Osteocyte (in vitro differentiated cells): ENCODE measurements around the gene CIB4. TPM values are rescaled to one million over a fixed set of nuclear protein-coding genes. Genes with fewer than 3 reads are reported as not detected.

Experiments
- DNase-seq: peaks from one replicate; pipeline ENCODE4 v3.0.0; 2021; ENCODE audit warnings: mixed read lengths; ENCODE audit not compliant: unreplicated experiment; ENCODE audit errors: extremely low spot score
- H3K27ac Mint-ChIP-seq: one replicate; pipeline ENCODE4 v1.8.0; 2021; ENCODE audit warnings: mild to moderate bottlenecking, mixed read lengths; ENCODE audit not compliant: unreplicated experiment
- H3K27me3 Mint-ChIP-seq: one replicate; pipeline ENCODE4 v1.8.0; 2021; ENCODE audit warnings: mixed read lengths; ENCODE audit not compliant: unreplicated experiment
- H3K36me3 Mint-ChIP-seq: one replicate; pipeline ENCODE4 v1.8.0; 2021; ENCODE audit warnings: mixed read lengths; ENCODE audit not compliant: unreplicated experiment
- H3K4me1 Mint-ChIP-seq: one replicate; pipeline ENCODE4 v1.8.0; 2021; ENCODE audit warnings: mixed read lengths; ENCODE audit not compliant: unreplicated experiment
- H3K4me3 Mint-ChIP-seq: one replicate; pipeline ENCODE4 v1.8.0; 2021; ENCODE audit warnings: mild to moderate bottlenecking, moderate library complexity, mixed read lengths; ENCODE audit not compliant: unreplicated experiment
- H3K9me3 Mint-ChIP-seq: one replicate; pipeline ENCODE4 v1.8.0; 2021; ENCODE audit warnings: mixed read lengths; ENCODE audit not compliant: unreplicated experiment
- CTCF ChIP-seq: fragments of 200-600 bp; sonication (generic); IDR thresholded peaks from 2 replicates; pipeline ENCODE4 v1.5.0; 2021; ENCODE audit warnings: antibody characterized with exemption, mild to moderate bottlenecking, moderate library complexity
- total RNA-seq: library from RNA; stranded (reverse); gene quantifications from 2 replicates; pipeline ENCODE4 v1.2.1, GENCODE V29; 2021

CIB4 gene
- total RNA-seq, 1 donor from 2014 or later, result not detected

- no peak for DNase-seq
- peaks cover 6% of the 10 kb centered on the region for H3K4me1 Mint-ChIP-seq
- TF ChIP-seq CTCF, result no peak
- H3K4me3 Mint-ChIP-seq, result no peak overlapping the region
- H3K36me3 Mint-ChIP-seq, result no peaks in the 10 kb centered on the region
- no peak overlapping the region for H3K27ac Mint-ChIP-seq
- peaks cover 16% of the 10 kb centered on the region for H3K27me3 Mint-ChIP-seq
- H3K9me3 Mint-ChIP-seq, result no peaks in the 10 kb centered on the region
Observed at GRCh38 chr2:26631401-26632170, 9.6 kb downstream of the CIB4 start.

- peaks cover 6% of the 10 kb centered on the region for H3K4me1 Mint-ChIP-seq
- no peak overlapping the region for H3K4me3 Mint-ChIP-seq
- DNase-seq, result no peak
- H3K36me3 Mint-ChIP-seq, result no peaks in the 10 kb centered on the region
- H3K9me3 Mint-ChIP-seq, result no peaks in the 10 kb centered on the region
- peaks cover 17% of the 10 kb centered on the region for H3K27me3 Mint-ChIP-seq
- TF ChIP-seq CTCF, result no peak
- no peak overlapping the region for H3K27ac Mint-ChIP-seq
Observed at GRCh38 chr2:26630669-26631360, 10.4 kb downstream of the CIB4 start.

GRCh38 chr2:26630235-26630634 is 10.9 kb downstream of the CIB4 start:
- TF ChIP-seq CTCF, result no peak
- peaks cover 6% of the 10 kb centered on the region for H3K4me1 Mint-ChIP-seq
- DNase-seq, result no peak
- H3K9me3 Mint-ChIP-seq, result no peaks in the 10 kb centered on the region
- H3K4me3 Mint-ChIP-seq, result no peak overlapping the region
- H3K36me3 Mint-ChIP-seq, result no peaks in the 10 kb centered on the region
- H3K27me3 Mint-ChIP-seq, result peaks cover 14% of the 10 kb centered on the region
- no peak overlapping the region for H3K27ac Mint-ChIP-seq

GRCh38 chr2:26629751-26630150 is 11.4 kb downstream of the CIB4 start:
- Mint-ChIP-seq H3K36me3 (no peaks in the 10 kb centered on the region), H3K27ac (no peak overlapping the region), H3K4me3 (no peak overlapping the region), H3K9me3 (no peaks in the 10 kb centered on the region), H3K27me3 (peaks cover 14% of the 10 kb centered on the region), H3K4me1 (peaks cover 6% of the 10 kb centered on the region)
- DNase-seq, result no peak
- TF ChIP-seq CTCF, result no peak

- H3K27me3 Mint-ChIP-seq, result peaks cover 11% of the 10 kb centered on the region
- no peak for DNase-seq
- H3K27ac Mint-ChIP-seq, result no peak overlapping the region
- peaks cover 6% of the 10 kb centered on the region for H3K4me1 Mint-ChIP-seq
- no peak for TF ChIP-seq CTCF
- H3K36me3 Mint-ChIP-seq, result no peaks in the 10 kb centered on the region
- H3K4me3 Mint-ChIP-seq, result no peak overlapping the region
- H3K9me3 Mint-ChIP-seq, result no peaks in the 10 kb centered on the region
Observed at GRCh38 chr2:26629346-26629630, 11.9 kb downstream of the CIB4 start.
